ENCODE data around the gene SLC26A5. TPM values are rescaled to one million over a fixed set of nuclear protein-coding genes. Genes with fewer than 3 reads are reported as not detected.

The SLC26A5 gene
- polyA plus RNA-seq, 3 donors, result not detected

GRCh38 chr7:103437623-103438022 is 8.4 kb downstream of the SLC26A5 start:
- no peak for TF ChIP-seq CTCF (IDR thresholded peaks at IDR 0.05)
- no peaks in the 10 kb centered on the region for H4K20me1 ChIP-seq (ENCODE audit: insufficient read depth, low read length)
- H3K9ac ChIP-seq (ENCODE audit: insufficient read depth, low read length, poor library complexity, severe bottlenecking), result no peak overlapping the region
- no peak overlapping the region for H3K4me3 ChIP-seq (replicated peaks in 1 of 3; ENCODE audit: low read depth in 2 of 3, low read length in 3 of 3)
- no peak overlapping the region for H3K27ac Mint-ChIP-seq
- H3K9me3 ChIP-seq (replicated peaks in 1 of 2; ENCODE audit: control insufficient read depth in 1 of 2, insufficient read depth in 1 of 2, low read length in 2 of 2), result no peaks in the 10 kb centered on the region
- 100% methylated on average over 1 of the region's 1 CpG for WGBS (ENCODE audit: insufficient coverage)
- no peak overlapping the region for H3K4me2 ChIP-seq (replicated peaks; ENCODE audit: extremely low read depth, low read length, poor library complexity, severe bottlenecking)
- no peaks in the 10 kb centered on the region for H3K36me3 Mint-ChIP-seq
- H3K79me2 ChIP-seq (ENCODE audit: insufficient read depth, low read length), result no peaks in the 10 kb centered on the region
- H3K27me3 ChIP-seq (ENCODE audit: control insufficient read depth in 2 of 2, insufficient read depth in 2 of 2, low read length in 2 of 2), result peaks cover 10 to 14% of the 10 kb centered on the region in 2 donors
- H3K27ac ChIP-seq (ENCODE audit: low read depth in 1 of 2, low read length in 2 of 2), result no peak overlapping the region
- no peak overlapping the region for H2AFZ ChIP-seq (ENCODE audit: insufficient read depth, low read depth, low read length, poor library complexity, severe bottlenecking)
- intact Hi-C loops (cut with micrococcal nuclease), result no loop called here
- H3K36me3 ChIP-seq (replicated peaks in 1 of 2; ENCODE audit: control insufficient read depth in 1 of 2, insufficient read depth in 2 of 2, low read length in 2 of 2), result no peaks in the 10 kb centered on the region
- H3K4me1 Mint-ChIP-seq, result peaks cover 4% of the 10 kb centered on the region
- H3K27me3 Mint-ChIP-seq (ENCODE audit: low read depth in 3 of 3), result peaks cover 9 to 18% (median 16%) of the 10 kb centered on the region in 3 donors
- H3K4me1 ChIP-seq (ENCODE audit: control insufficient read depth in 1 of 2, insufficient read depth in 2 of 2, low read length in 2 of 2), result no peaks in the 10 kb centered on the region
- DNase-seq, result no peak
- H3K9me3 Mint-ChIP-seq, result peaks cover 0 to 5% (median 4%) of the 10 kb centered on the region in 7 donors
- H3K4me3 Mint-ChIP-seq, result no peak overlapping the region

DNA sequence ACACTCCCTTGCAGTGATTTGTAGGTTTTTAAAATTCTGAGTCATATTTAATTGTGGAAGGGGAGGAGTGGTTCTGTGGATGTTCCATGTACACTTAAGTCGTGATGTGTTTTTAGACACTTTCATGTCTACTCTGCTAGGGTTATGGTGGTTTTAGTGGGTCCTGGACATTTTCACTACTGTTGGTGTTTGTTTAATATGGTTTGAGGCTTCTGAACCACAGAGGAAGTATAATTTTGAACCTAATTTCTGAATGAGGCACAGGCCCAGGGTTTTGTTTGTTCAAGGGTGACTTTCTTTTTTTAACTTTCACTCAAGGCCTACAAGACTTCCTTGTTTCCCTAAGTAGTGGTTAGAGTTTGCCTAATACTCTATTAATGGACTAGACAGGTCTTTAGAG is 13.3 kb downstream of the SLC26A5 start:
- no peaks in the 10 kb centered on the region for H3K9me3 ChIP-seq (replicated peaks in 1 of 2; ENCODE audit: control insufficient read depth in 1 of 2, insufficient read depth in 1 of 2, low read length in 2 of 2)
- H3K36me3 Mint-ChIP-seq, result no peaks in the 10 kb centered on the region
- H3K27me3 ChIP-seq (ENCODE audit: control insufficient read depth in 2 of 2, insufficient read depth in 2 of 2, low read length in 2 of 2), result peaks cover 3% of the 10 kb centered on the region in 2 donors
- no peaks in the 10 kb centered on the region for H3K4me1 ChIP-seq (ENCODE audit: control insufficient read depth in 1 of 2, insufficient read depth in 2 of 2, low read length in 2 of 2)
- H3K9ac ChIP-seq (ENCODE audit: insufficient read depth, low read length, poor library complexity, severe bottlenecking), result no peak overlapping the region
- no peak overlapping the region for H3K27ac ChIP-seq (ENCODE audit: low read depth in 1 of 2, low read length in 2 of 2)
- DNase-seq, result no peak
- no peak overlapping the region for H3K4me3 ChIP-seq (replicated peaks in 1 of 3; ENCODE audit: low read depth in 2 of 3, low read length in 3 of 3)
- H2AFZ ChIP-seq (ENCODE audit: insufficient read depth, low read depth, low read length, poor library complexity, severe bottlenecking), result no peak overlapping the region
- H4K20me1 ChIP-seq (ENCODE audit: insufficient read depth, low read length), result no peaks in the 10 kb centered on the region
- intact Hi-C loops (cut with micrococcal nuclease), result no loop called here
- H3K27me3 Mint-ChIP-seq (ENCODE audit: low read depth in 3 of 3), result peaks cover 1 to 4% (median 2%) of the 10 kb centered on the region in 3 donors
- H3K36me3 ChIP-seq (replicated peaks in 1 of 2; ENCODE audit: control insufficient read depth in 1 of 2, insufficient read depth in 2 of 2, low read length in 2 of 2), result no peaks in the 10 kb centered on the region
- no peak overlapping the region for H3K27ac Mint-ChIP-seq
- 0% methylated on average over 1 of the region's 1 CpG for WGBS (ENCODE audit: insufficient coverage)
- H3K4me2 ChIP-seq (replicated peaks; ENCODE audit: extremely low read depth, low read length, poor library complexity, severe bottlenecking), result no peak overlapping the region
- H3K79me2 ChIP-seq (ENCODE audit: insufficient read depth, low read length), result no peaks in the 10 kb centered on the region
- no peak overlapping the region for H3K4me3 Mint-ChIP-seq
- peaks cover 6% of the 10 kb centered on the region for H3K4me1 Mint-ChIP-seq
- peaks cover 0 to 4% (median 2%) of the 10 kb centered on the region in 7 donors for H3K9me3 Mint-ChIP-seq
- TF ChIP-seq CTCF (IDR thresholded peaks at IDR 0.05), result no peak

Data from CD14-positive monocyte (primary cell).